ENCODE data around the gene EML1.

Gene EML1

DNA sequence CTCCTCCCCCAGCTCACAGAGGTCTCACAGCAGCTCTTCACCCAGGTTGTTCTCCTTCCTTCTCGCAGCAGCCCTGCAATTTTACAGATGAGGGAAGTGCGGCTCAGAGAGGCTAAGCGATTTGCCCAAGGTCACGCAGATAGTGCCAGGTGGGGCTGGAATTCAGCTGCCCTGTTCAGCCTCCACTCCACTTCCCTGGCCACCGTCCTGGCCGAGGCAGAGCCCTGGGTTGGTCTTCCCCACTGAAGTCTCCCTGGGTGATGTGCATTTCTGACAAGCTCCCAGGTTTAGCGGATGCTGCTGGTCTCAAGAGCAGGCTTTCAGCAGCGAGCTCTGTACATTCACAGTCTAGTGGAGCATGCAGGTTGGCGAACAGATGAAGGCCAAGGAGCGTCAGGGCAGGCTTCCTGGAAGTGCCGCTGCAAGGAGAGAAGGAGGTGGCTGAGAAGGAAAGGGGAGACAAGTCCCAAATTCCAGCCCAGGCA is 28.9 kb upstream of the EML1 start:
- Mint-ChIP-seq H3K4me1 (ENCODE audit: low read depth) (no peaks in the 10 kb centered on the region), H3K4me3 (no peak overlapping the region), H3K27ac (no peak overlapping the region), H3K36me3 (no peaks in the 10 kb centered on the region), H3K27me3 (peaks cover 6% of the 10 kb centered on the region), H3K9me3 (ENCODE audit: low read depth) (no peaks in the 10 kb centered on the region)

DNA sequence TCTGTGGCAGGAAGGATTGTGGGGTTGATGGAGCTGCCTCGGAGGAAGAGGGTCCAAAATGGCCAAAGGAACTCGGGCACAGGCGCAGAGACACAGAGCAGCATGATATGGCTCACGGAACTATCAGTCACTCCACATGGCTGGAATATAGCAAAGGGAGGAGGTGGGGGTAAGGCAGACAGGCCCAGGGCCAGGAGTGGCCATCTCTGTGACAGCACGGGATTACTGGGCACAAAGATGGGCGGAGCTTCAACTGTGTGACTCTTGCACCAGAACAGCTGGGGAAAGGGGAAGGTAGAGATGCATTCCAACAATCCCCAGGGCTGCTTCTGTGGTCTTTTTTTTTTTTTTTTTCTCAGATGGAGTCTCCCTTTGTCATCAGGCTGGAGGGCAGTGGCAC is 24.8 kb upstream of the EML1 start:
- no peaks in the 10 kb centered on the region for H3K36me3 Mint-ChIP-seq
- no peaks in the 10 kb centered on the region for H3K9me3 Mint-ChIP-seq (ENCODE audit: low read depth)
- peaks cover 11% of the 10 kb centered on the region for H3K27me3 Mint-ChIP-seq
- no peak overlapping the region for H3K27ac Mint-ChIP-seq
- no peak overlapping the region for H3K4me3 Mint-ChIP-seq
- H3K4me1 Mint-ChIP-seq (ENCODE audit: low read depth), result no peaks in the 10 kb centered on the region

DNA sequence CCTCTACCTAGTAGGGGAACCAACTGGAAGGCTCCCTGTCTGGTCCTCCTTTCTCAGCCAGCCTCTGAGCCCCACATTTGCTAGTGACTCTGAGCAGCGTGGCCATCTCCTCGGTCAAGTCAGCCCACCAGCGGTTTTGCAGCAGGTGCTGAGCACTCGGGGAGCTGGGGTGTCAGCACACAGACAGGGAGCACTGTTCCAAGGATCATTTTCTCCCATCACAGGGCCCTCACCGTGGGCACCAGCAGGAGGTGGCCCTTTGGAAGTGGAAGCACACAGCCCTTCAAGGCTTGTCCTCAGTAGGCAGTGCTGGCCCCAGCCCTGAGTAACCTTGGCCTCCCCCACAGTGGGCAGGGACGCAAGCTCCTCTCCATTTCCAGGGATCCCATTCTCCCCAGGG is 24.1 kb upstream of the EML1 start:
- no peak overlapping the region for H3K27ac Mint-ChIP-seq
- no peaks in the 10 kb centered on the region for H3K9me3 Mint-ChIP-seq (ENCODE audit: low read depth)
- no peak overlapping the region for H3K4me3 Mint-ChIP-seq

DNA sequence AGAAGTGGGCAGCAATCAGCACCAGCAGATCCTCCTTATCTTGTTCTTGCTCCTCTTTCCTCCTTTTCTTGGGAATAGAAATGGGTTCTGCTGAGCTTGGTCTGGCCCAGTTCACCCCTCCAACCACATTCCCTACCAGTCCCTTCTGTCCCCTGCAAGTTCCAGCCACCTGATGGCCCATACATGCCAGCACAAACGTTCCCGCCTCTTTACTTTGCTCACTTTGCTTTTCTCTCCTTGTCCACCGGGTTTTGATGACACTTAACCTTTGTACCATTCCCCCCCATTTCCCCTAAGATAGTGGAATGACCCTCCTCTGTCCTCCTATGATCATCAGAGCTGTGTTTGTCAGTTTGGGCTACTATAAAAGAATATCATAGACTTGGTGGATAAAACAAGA is 23.4 kb upstream of the EML1 start:
- Mint-ChIP-seq H3K4me1 (ENCODE audit: low read depth) (no peaks in the 10 kb centered on the region), H3K27me3 (peaks cover 11% of the 10 kb centered on the region), H3K4me3 (no peak overlapping the region), H3K9me3 (ENCODE audit: low read depth) (no peaks in the 10 kb centered on the region), H3K36me3 (no peaks in the 10 kb centered on the region), H3K27ac (no peak overlapping the region)

More for the DNA sequence above, 24.1 kb upstream of the EML1 start:
- Mint-ChIP-seq H3K27me3 (peaks cover 11% of the 10 kb centered on the region), H3K4me1 (ENCODE audit: low read depth) (no peaks in the 10 kb centered on the region), H3K36me3 (no peaks in the 10 kb centered on the region)

DNA sequence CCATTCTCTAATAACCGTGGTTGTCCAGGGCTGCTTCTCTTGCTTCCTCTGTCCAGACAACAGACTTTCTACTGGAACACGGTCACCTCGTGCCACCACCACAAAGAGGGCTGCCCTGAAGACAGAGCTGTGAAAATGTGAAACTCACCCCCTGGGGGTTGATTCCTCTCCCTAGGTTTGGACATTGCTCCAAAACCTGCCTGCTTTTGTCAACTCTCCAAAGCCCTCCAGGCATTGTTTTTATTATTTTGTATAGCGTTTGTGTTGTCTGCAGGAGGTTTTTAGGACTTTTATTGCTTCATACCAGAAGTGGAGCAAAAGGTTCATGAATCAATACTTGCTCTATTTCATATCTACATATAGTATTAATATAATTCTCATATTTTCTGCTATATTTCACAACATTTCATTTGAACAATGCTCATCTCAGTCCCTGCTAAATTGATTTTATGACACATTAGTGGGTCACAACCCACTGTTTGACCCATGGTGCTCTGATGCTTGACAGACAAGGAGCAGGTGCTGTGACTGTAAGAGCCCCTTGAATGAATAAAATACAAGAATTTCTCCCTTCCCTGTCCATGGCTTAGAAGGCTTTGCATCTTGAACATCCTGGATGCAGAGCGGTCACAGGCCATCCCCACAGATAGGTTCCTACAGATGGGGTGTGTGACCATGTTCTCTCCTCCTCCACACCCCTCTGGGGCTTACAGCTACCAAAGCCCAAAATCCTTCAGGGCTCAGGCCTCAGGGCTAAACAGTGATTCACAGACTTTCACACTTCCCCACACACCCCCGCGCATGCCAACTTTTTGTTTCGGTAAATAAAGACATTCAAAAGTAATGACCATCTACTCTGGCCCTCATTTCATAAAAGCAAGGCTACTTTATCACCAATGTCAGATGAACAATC is 20.6 kb upstream of the EML1 start:
- Mint-ChIP-seq H3K4me3 (no peak overlapping the region), H3K27ac (no peak overlapping the region), H3K36me3 (no peaks in the 10 kb centered on the region), H3K9me3 (ENCODE audit: low read depth) (no peaks in the 10 kb centered on the region), H3K27me3 (peaks cover 19% of the 10 kb centered on the region), H3K4me1 (ENCODE audit: low read depth) (no peaks in the 10 kb centered on the region)

DNA sequence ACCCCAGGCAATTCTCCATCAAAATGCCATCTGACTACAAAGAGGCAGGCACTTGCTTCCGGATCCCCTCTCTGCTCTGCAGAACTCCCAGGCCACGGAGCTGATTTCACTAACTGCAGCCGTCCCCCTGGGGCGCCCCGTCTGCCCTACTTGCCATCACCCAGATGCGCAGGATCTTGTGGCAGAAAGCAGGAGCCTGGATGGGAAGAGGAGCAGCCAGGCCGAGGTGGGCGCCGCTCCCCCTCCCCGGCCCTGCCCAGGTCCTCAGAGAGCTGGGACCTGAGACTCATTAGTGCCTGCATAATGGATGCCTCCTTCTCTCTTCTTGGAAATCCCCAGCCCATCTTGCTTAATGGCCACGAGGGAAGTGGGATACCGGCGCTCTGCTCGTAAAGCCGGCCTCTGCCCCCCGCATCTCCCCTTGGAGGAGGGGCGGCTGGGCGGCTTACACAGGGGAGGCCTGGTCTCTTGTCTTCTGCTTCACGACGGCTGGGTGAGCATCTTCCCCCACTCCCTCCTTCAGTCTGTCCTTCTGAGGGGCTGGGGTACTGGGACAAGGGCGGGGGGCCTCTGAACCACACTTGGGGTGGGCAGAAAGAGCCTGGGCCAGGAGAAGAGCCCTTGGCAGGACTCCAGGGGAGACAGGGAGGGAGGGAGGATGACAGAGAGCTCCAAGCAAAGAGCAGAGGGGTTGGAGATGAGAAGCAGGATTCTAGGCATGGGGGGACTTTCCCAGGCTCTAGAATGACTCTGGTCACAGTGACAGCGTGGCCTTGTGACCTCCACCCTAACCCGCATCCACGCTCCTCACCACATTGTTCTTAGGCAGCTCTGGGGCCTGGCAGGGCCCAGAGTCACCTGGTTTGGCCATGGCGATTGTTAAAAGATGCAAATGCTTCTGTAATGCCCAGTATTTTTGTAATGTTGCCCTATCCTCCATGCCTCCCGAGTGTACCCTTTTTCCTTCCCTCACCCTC is 19.4 kb upstream of the EML1 start:
- no peaks in the 10 kb centered on the region for H3K36me3 Mint-ChIP-seq
- peaks cover 16% of the 10 kb centered on the region for H3K27me3 Mint-ChIP-seq
- H3K4me3 Mint-ChIP-seq, result no peak overlapping the region
- H3K27ac Mint-ChIP-seq, result no peak overlapping the region
- no peaks in the 10 kb centered on the region for H3K9me3 Mint-ChIP-seq (ENCODE audit: low read depth)
- H3K4me1 Mint-ChIP-seq (ENCODE audit: low read depth), result no peaks in the 10 kb centered on the region

DNA sequence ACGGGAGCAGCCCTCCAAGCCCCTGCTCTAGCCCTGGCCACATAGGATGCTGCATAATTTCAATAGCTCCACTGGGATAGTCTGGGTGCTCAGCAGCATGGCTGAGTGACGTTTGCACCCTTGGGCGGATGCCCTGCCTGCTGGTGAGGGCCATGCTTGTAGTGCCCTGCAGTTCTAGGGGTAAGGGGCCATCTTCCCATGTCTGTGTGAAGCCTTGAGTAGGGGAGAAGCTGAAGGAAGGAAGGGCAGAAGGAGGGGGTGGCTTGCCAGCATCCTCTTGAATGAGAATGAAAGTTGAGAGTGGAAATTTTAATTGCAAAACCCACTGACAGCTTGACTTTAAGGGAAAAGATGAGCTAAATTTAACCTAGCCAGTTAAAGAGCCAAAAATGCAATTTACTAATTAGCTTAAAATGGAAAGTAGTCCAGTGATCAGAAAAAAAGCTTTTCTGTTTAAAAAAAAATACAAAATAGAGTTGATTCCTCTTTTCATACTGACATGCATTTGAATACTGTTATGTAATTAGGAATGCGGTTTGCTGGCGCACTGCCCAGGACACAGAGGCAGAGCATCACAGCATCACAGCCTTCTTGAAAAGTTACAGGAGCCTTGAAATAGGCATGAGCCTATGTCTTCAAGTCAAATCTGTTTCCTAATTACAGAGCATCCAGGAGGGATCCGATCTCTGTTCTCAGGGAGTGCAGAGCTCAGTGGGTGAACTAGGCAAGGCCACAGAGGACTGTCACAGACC is 18.5 kb upstream of the EML1 start:
- Mint-ChIP-seq H3K4me1 (ENCODE audit: low read depth) (no peaks in the 10 kb centered on the region), H3K9me3 (ENCODE audit: low read depth) (peaks cover 7% of the 10 kb centered on the region), H3K36me3 (no peaks in the 10 kb centered on the region), H3K27me3 (peaks cover 18% of the 10 kb centered on the region), H3K4me3 (no peak overlapping the region), H3K27ac (no peak overlapping the region)

DNA sequence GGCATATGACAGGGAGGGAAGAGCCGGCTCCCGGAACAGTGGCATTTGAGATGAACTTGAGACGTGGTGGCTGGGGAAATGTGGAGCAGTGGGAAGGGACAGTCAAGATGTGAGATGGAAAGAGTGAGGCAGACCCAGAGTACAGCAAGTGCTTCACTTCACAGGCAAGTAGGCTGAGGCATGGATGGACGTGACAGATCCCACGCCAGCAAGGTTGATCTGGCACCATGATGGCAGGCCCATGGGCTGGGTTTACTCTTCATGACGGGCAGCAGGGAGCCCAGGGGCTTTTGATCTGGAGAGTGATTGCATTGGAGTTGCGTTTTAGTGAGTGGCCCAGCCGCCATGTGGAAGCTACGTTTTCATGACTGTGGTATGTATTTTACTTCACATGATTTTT is 17.9 kb upstream of the EML1 start:
- no peaks in the 10 kb centered on the region for H3K4me1 Mint-ChIP-seq (ENCODE audit: low read depth)
- H3K9me3 Mint-ChIP-seq (ENCODE audit: low read depth), result peaks cover 7% of the 10 kb centered on the region
- no peak overlapping the region for H3K4me3 Mint-ChIP-seq
- H3K27ac Mint-ChIP-seq, result no peak overlapping the region
- H3K27me3 Mint-ChIP-seq, result peaks cover 18% of the 10 kb centered on the region
- no peaks in the 10 kb centered on the region for H3K36me3 Mint-ChIP-seq

DNA sequence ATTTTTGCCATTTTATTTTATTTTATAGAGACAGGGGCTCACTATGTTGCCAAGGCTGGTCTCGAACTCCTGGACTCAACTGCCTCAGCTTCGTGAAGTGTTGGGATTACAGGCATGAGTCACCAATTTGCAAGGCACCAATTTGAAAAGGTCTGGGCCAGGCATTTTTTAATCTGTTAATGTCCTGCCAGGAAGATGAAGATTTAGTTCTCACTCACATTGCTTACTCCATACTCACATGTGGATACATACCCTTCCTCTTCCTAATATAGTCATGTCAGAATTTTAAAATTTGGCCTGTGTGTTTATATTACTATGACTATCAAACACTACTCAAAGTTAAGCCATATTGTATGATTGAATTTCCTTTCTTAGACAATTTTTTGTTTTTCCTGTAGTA is 15.3 kb upstream of the EML1 start:
- H3K4me3 Mint-ChIP-seq, result no peak overlapping the region
- H3K9me3 Mint-ChIP-seq (ENCODE audit: low read depth), result peaks cover 7% of the 10 kb centered on the region
- no peaks in the 10 kb centered on the region for H3K4me1 Mint-ChIP-seq (ENCODE audit: low read depth)
- H3K27me3 Mint-ChIP-seq, result peaks cover 25% of the 10 kb centered on the region
- H3K27ac Mint-ChIP-seq, result no peak overlapping the region
- H3K36me3 Mint-ChIP-seq, result no peaks in the 10 kb centered on the region

DNA sequence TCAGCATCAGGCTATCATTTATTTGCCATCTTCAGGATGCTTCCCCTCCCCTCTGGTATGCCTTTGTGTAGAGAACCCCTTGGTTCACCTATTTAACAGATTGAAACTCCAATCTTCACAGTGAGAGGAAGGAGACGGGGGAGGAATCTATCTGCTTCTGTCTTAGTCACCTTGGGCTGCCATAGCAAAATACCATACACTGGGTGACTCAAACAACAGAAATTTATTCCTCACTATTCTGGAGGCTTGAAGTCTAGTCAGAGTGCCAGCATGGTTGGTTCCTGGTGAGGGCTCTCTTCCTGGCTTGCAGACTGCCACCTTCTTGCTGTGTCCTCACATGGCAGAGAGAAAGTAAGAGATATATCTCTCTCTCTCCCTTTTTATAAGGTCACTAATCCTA is 13.5 kb upstream of the EML1 start:
- Mint-ChIP-seq H3K27ac (no peak overlapping the region), H3K4me3 (no peak overlapping the region), H3K36me3 (no peaks in the 10 kb centered on the region), H3K27me3 (peaks cover 23% of the 10 kb centered on the region), H3K4me1 (ENCODE audit: low read depth) (no peaks in the 10 kb centered on the region), H3K9me3 (ENCODE audit: low read depth) (peaks cover 7% of the 10 kb centered on the region)

DNA sequence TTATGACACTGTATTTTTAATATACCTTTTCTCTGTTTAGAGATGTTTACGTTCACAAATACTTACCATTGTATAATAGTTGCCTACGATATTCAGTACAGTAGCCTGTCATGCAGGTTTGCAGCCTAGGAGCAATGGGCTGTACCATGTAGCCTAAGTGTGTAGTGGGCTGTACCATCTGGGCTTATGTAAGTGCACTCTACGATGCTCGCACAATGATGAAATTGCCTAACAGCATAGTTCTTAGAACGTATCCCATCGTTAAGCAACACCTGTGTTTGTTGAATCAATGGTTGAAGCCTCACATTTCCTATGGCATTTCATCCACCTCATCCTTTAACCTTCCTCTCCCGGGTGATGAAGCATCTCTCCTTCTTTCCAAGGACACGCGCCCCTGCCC is 12.5 kb upstream of the EML1 start:
- no peak overlapping the region for H3K27ac Mint-ChIP-seq
- H3K36me3 Mint-ChIP-seq, result no peaks in the 10 kb centered on the region
- peaks cover 7% of the 10 kb centered on the region for H3K9me3 Mint-ChIP-seq (ENCODE audit: low read depth)
- no peaks in the 10 kb centered on the region for H3K4me1 Mint-ChIP-seq (ENCODE audit: low read depth)
- peaks cover 19% of the 10 kb centered on the region for H3K27me3 Mint-ChIP-seq
- H3K4me3 Mint-ChIP-seq, result no peak overlapping the region

DNA sequence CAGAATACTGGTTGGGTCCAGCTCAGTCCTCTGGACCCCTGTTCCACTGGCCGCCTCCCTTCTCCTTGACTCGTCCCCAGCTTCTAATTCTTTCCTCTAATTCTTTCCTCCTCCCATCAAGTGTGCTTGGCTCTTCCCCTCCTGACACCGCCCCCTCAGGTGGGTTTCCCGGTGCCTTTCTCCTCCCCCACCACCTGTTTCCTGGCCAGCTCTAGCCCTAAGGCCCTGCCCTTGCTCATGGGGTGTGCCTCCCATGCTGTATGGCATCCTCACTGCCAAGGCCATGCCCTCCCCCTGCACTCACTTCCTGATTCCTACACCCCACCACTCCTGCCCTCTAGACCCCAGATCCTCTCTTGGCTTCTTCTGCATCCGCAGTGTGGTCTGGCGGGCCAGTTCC is 12.1 kb upstream of the EML1 start:
- no peaks in the 10 kb centered on the region for H3K4me1 Mint-ChIP-seq (ENCODE audit: low read depth)
- peaks cover 19% of the 10 kb centered on the region for H3K27me3 Mint-ChIP-seq
- H3K9me3 Mint-ChIP-seq (ENCODE audit: low read depth), result peaks cover 7% of the 10 kb centered on the region
- no peaks in the 10 kb centered on the region for H3K36me3 Mint-ChIP-seq
- no peak overlapping the region for H3K27ac Mint-ChIP-seq
- no peak overlapping the region for H3K4me3 Mint-ChIP-seq

DNA sequence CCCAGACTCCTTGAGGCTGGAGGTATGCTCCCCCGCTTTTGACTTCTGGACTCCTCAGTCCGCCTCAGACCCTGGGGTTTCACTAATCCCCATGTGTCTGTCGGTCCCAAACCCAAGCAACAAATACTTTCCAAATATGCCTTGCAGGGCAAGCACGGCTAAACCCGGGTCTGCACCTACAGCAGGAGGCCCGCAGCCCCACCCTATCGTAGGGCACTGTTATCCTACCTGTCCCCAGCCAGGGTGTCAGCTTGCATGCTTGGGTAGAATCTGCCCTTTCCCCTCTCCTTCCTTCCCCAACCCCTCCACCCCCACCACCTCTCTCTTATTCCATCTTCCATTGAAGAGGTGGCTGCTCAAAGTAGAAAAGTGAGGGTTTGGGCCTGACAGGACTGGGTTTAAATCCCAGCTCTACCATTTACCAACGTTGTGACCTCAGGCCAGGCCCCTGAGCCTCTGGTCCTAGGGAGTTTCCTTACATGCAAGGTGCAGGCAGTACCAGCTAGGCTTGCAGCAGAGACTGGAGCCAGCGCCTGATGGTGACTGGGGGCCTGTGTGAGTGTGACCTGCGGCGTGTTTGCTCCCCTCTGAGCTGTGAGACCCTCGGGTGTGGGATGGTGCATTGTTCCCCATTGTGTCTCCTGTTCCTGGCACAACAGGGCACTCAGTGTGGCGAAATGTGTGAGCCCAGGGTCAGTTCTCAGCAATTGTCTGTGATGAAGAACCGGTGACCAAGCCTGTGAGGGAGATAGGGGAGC is 11.2 kb upstream of the EML1 start:
- Mint-ChIP-seq H3K27ac (no peak overlapping the region), H3K9me3 (ENCODE audit: low read depth) (peaks cover 7% of the 10 kb centered on the region), H3K36me3 (no peaks in the 10 kb centered on the region), H3K4me3 (no peak overlapping the region), H3K27me3 (peaks cover 15% of the 10 kb centered on the region), H3K4me1 (ENCODE audit: low read depth) (no peaks in the 10 kb centered on the region)

DNA sequence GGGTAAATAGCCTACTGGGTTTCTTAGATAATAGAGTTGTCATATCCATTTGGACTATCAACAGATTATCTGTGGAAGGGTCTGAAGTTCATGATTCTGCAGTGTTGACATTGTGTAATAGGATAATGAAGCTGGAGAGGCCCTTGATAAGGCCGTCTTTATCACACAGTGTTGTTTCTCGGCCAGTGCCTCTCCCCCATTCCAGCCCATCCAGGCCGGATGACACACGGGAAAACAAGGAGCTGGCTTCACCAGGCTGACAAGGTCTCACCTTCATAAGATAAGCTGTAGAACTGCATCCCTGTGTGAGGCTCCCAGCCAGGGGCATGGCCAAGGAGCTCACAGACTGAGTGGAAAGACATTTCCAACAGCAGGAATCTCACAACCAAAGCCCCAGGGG is 8.7 kb upstream of the EML1 start:
- Mint-ChIP-seq H3K27ac (no peak overlapping the region), H3K9me3 (ENCODE audit: low read depth) (peaks cover 1% of the 10 kb centered on the region), H3K4me1 (ENCODE audit: low read depth) (peaks cover 2% of the 10 kb centered on the region), H3K27me3 (peaks cover 10% of the 10 kb centered on the region), H3K4me3 (no peak overlapping the region), H3K36me3 (no peaks in the 10 kb centered on the region)
